D721Med (cell line): ENCODE measurements around the gene GPM6B.

Experiments used
- DNase-seq: peaks from one replicate; pipeline ENCODE4 v3.0.0; 2011; ENCODE audit warnings: low spot score; ENCODE audit not compliant: insufficient read length
- FAIRE-seq: peaks from 2 replicates; lab custom pipeline; 2011; peaks lifted over from hg19 to GRCh38; lab: Jason Lieb, UNC
- CTCF ChIP-seq: IDR thresholded peaks from 2 replicates; pipeline ENCODE4 v1.5.1; 2012; ENCODE audit warnings: mild to moderate bottlenecking, control low read depth; ENCODE audit not compliant: insufficient read depth; ENCODE audit errors: missing control alignments

GPM6B gene

GRCh38 chrX:13836575-13836974 is 19.7 kb upstream of the GPM6B start:
- FAIRE-seq (no peak), DNase-seq (no peak)
- no peak for TF ChIP-seq CTCF

DNA sequence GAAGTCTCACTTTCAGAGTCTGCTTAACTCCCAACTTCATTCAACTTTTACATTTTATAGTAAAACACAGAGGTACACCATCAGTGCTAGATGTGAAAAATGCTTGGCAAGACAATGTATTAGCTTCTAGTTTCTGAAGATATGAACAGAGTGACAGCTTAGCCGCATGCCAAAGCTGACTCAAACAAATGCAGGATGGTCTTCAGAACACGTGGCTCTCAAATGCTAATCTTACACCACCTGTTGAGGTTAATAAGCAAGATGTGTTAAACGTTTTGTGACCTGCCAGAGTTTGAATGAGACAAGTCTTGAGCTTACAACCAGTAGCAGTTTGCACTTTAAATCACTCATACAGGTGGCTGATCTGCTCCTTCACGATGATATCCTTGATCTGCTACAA is 18.9 kb upstream of the GPM6B start:
- TF ChIP-seq CTCF: no peak
- FAIRE-seq (no peak), DNase-seq (no peak)

DNA sequence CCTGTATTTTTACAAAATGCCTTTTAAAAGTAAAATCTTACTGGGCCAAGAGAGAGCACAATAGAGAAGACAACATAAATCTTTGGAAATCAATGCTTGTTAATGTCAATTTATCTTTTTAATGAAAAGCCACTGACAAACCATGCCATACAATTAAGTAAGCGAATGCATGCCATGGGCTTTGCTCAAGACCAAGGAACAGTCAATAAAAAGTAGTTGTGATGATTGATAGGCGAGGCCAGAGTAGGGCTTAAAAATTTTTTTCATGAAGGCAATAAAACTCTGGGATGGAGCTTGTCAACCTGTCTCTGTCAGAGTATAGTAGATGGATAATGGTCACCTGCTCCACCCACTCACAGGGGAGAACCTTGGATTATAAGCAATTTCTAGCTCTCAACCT is 17.5 kb upstream of the GPM6B start:
- no peak for FAIRE-seq
- no peak for TF ChIP-seq CTCF

DNA sequence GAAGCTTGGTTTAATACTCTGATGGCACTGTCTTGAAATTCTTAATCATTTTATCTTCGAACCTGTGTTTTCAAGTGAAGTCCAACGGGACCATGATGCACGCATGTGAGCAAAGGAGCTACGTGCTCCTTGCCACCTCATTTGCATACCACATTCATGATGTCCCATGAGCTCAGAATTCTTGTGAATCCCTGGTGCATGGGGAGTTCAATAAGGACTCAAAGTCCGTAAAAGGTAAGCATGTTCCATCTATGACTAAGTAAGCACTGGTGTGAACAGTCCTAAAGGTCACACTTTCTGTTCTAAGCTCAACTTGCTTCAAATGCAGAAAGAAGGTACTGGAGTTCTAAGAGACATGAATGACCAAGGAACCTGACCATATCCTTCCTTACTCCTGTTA is 13.1 kb upstream of the GPM6B start:
- TF ChIP-seq CTCF: no peak
- no peak for FAIRE-seq

More for the DNA sequence above, 17.5 kb upstream of the GPM6B start:
- no peak for DNase-seq

DNA sequence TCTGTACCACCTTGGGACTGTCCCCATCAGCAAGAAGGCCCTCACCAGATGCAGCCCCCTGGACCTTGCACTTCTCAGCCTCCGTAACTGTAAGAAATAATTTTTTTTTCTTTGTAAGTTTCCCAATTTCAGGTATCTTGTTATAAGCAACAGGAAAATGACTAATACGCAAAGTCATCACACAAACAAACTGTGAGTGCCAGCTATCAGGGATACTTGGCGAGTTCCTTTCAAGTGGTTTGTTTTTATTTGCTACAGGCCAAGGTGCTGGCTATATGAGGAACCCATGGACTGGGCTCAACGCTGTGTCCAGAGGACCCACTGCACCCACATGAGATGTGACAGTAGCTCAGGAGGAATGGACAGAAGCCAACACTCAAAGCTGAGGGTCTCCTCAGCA is 11.5 kb upstream of the GPM6B start:
- no peak for FAIRE-seq

More for the DNA sequence above, 13.1 kb upstream of the GPM6B start:
- DNase-seq: no peak

DNA sequence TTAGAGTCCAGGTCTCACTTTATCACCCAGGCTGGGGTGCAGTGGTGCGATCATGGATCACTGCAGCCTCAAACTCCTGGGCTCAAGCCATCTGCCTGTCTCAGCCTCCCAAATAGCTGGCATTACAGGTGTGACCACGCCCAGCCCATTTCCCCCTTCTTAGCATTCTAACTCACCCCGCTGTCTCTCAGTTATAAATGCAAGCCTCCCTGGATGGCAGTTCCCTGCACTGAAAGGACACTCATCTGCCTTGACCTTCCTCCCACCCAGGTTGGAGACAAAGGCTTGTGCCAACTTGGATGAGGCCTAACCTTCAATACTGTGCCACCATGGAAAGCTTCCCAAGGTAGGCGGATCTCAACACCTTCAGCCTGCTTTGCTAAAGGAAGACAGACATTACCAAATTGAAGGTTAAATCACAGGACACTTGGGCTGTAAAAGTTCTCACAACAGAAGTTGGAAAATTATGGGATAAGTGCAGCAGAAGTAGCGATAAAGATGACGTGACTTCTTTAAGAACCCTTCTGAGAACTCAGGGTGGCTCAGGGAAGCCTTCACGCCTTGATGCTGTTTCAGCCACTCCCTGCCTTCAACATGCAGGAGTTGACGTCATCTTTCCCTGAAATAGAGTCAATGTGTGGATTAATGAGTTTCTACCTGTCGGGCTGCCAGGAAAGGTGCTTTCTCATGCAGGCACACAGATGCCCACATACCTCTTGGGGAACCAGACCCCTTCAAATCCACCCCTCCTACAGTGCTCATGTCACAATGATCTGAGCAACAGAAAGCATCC is 10.6 kb upstream of the GPM6B start:
- no peak for FAIRE-seq
- DNase-seq: no peak
- TF ChIP-seq CTCF: no peak

More for the DNA sequence above, 11.5 kb upstream of the GPM6B start:
- no peak for DNase-seq
- TF ChIP-seq CTCF: no peak

GRCh38 chrX:13826770-13827169 is 9.9 kb upstream of the GPM6B start:
- no peak for TF ChIP-seq CTCF
- DNase-seq: no peak
- FAIRE-seq: no peak
